GM21423 (cell line): ENCODE data around the gene FGD3.
"Not testable (repeated sequence)": the region's sequence is repeated elsewhere in the genome, so short reads cannot be mapped to it uniquely, and the experiment has no call there.

ENCODE experiments used
- ATAC-seq: cut with Tn5 transposase; IDR thresholded peaks from one replicate; pipeline ENCODE4 v1.9.1; 2021; ENCODE audit warnings: mild to moderate bottlenecking, moderate library complexity; ENCODE audit not compliant: unreplicated experiment

Gene FGD3

GRCh38 chr9:92974761-92975755, 27.7 kb downstream of the FGD3 start:
- no peak for ATAC-seq

- no peak for ATAC-seq
These were observed 29.1 kb downstream of the FGD3 start for GRCh38 chr9:92976431-92976830.

GRCh38 chr9:92977279-92977678, 30.0 kb downstream of the FGD3 start:
- ATAC-seq: no peak

- no peak for ATAC-seq
These were observed 31.1 kb downstream of the FGD3 start for GRCh38 chr9:92978345-92978875.

- ATAC-seq: no peak
These were observed 32.1 kb downstream of the FGD3 start for GRCh38 chr9:92979283-92980056.

GRCh38 chr9:92980085-92980745, 32.9 kb downstream of the FGD3 start:
- ATAC-seq: no peak

- no peak for ATAC-seq
These were observed 34.8 kb downstream of the FGD3 start for GRCh38 chr9:92982130-92982529.

GRCh38 chr9:92983984-92984589, 36.8 kb downstream of the FGD3 start:
- no peak for ATAC-seq

GRCh38 chr9:92984976-92985375, 37.7 kb downstream of the FGD3 start:
- no peak for ATAC-seq

GRCh38 chr9:92986176-92987119, 39.1 kb downstream of the FGD3 start:
- no peak for ATAC-seq

- ATAC-seq: no peak
These were observed 41.0 kb downstream of the FGD3 start for GRCh38 chr9:92988215-92988768.

GRCh38 chr9:92989561-92989960, 42.2 kb downstream of the FGD3 start:
- ATAC-seq: no peak

- ATAC-seq: no peak
These were observed 43.1 kb downstream of the FGD3 start for GRCh38 chr9:92990461-92990860.

- ATAC-seq: no peak
These were observed 45.2 kb downstream of the FGD3 start for GRCh38 chr9:92992549-92992948.

- not testable (repeated sequence) for ATAC-seq
These were observed 51.5 kb downstream of the FGD3 start for GRCh38 chr9:92998871-92999270.

GRCh38 chr9:93001031-93001430, 53.7 kb downstream of the FGD3 start:
- no peak for ATAC-seq

- ATAC-seq: no peak
These were observed 55.4 kb downstream of the FGD3 start for GRCh38 chr9:93002700-93003099.

GRCh38 chr9:93003552-93004407, 56.5 kb downstream of the FGD3 start:
- no peak for ATAC-seq
